Muscle layer of colon (tissue), 2 donors: Measurements from ENCODE around the gene S100Z.

Experiments
- H3K27ac ChIP-seq: one replicate; pipeline ENCODE4 v1.7.0; 2013; ENCODE audit warnings: low read depth, mild to moderate bottlenecking, low read length, moderate library complexity
- H3K27me3 ChIP-seq, 2 donors: one replicate each; pipeline ENCODE4 v1.7.0; 2013; ENCODE audit warnings: low read length in 2 of 2, mild to moderate bottlenecking in 2 of 2; ENCODE audit not compliant: insufficient read depth in 2 of 2, control insufficient read depth in 1 of 2
- H3K36me3 ChIP-seq: one replicate; pipeline ENCODE4 v1.7.0; 2013; ENCODE audit warnings: mild to moderate bottlenecking, low read length; ENCODE audit not compliant: insufficient read depth
- H3K4me1 ChIP-seq: one replicate; pipeline ENCODE4 v1.7.0; 2013; ENCODE audit warnings: mild to moderate bottlenecking, low read length; ENCODE audit not compliant: insufficient read depth
- H3K4me3 ChIP-seq, 2 donors: one replicate each; pipeline ENCODE4 v1.7.0; 2013; ENCODE audit warnings: low read length in 2 of 2, low read depth in 1 of 2, mild to moderate bottlenecking in 1 of 2, moderate library complexity in 1 of 2
- H3K9ac ChIP-seq: one replicate; pipeline ENCODE4 v1.7.0; 2013; ENCODE audit warnings: low read length
- H3K9me3 ChIP-seq: one replicate; pipeline ENCODE4 v1.7.0; 2013; ENCODE audit warnings: mild to moderate bottlenecking, low read length
- donor health status: abdominal sarcoma.
- donor health status: Adenocarcinoma of cecum.

The S100Z gene

GRCh38 chr5:76958991-76959767, 109.4 kb downstream of the S100Z start:
- H3K27me3 ChIP-seq, result peaks cover 6% of the 10 kb centered on the region in 2 donors
- H3K36me3 ChIP-seq, result no peaks in the 10 kb centered on the region
- no peak overlapping the region for H3K4me3 ChIP-seq
- H3K9me3 ChIP-seq, result no peaks in the 10 kb centered on the region
- H3K9ac ChIP-seq, result no peak overlapping the region
- H3K27ac ChIP-seq, result no peak overlapping the region
- H3K4me1 ChIP-seq, result no peaks in the 10 kb centered on the region

GRCh38 chr5:76960004-76960625, 110.3 kb downstream of the S100Z start:
- H3K4me1 ChIP-seq, result no peaks in the 10 kb centered on the region
- no peak overlapping the region for H3K4me3 ChIP-seq
- no peaks in the 10 kb centered on the region for H3K9me3 ChIP-seq
- H3K36me3 ChIP-seq, result no peaks in the 10 kb centered on the region
- no peak overlapping the region for H3K27ac ChIP-seq
- no peak overlapping the region for H3K9ac ChIP-seq
- no peaks in the 10 kb centered on the region for H3K27me3 ChIP-seq

- Histone ChIP-seq H3K36me3 (no peaks in the 10 kb centered on the region), H3K27ac (no peak overlapping the region), H3K4me3 (no peak overlapping the region), H3K4me1 (no peaks in the 10 kb centered on the region), H3K9me3 (no peaks in the 10 kb centered on the region), H3K27me3 (no peaks in the 10 kb centered on the region), H3K9ac (no peak overlapping the region)
Measured at GRCh38 chr5:76964060-76964459, 114.2 kb downstream of the S100Z start.
